CD1c-positive myeloid dendritic cell (primary cell): ENCODE results near the gene SYCE1.

Source experiments
- DNase-seq: peaks from one replicate; pipeline ENCODE4 v3.0.0-alpha.2; 2016; ENCODE audit errors: extremely low spot score

The SYCE1 gene

GRCh38 chr10:133515471-133515870 lies 49.9 kb downstream of the SYCE1 start:
- no peak for DNase-seq

GRCh38 chr10:133511907-133512528 lies 53.4 kb downstream of the SYCE1 start:
- DNase-seq = no peak

- no peak for DNase-seq
These were observed 54.0 kb downstream of the SYCE1 start for GRCh38 chr10:133511408-133511807.

GRCh38 chr10:133509700-133510099 lies 55.7 kb downstream of the SYCE1 start:
- DNase-seq = no peak
